PC-3 (cell line): ENCODE data around the gene PRB3. TPM values are rescaled to one million over a fixed set of nuclear protein-coding genes. Genes with fewer than 3 reads are reported as not detected.

Experiments
- ATAC-seq: fragments of 200-7000 bp; cut with Tn5 transposase; 2 replicates; pipeline ENCODE4 v1.9.1; 2020; ENCODE audit warnings: mild to moderate bottlenecking, moderate library complexity
- Bru-seq: library from RNA; stranded (reverse); fragments of 400-500 nt; gene quantifications from one replicate; lab custom pipeline; 2021; lab: Mats Ljungman, UMichigan
- BruChase-seq, 2 experiments: library from RNA; stranded (reverse); fragments of 400-500 nt; gene quantifications; one replicate each; lab custom pipeline; 2021; lab: Mats Ljungman, UMichigan
- BruUV-seq: library from RNA; stranded (reverse); fragments of 400-500 nt; replicated peaks from 2 replicates; lab custom pipeline; 2021; lab: Mats Ljungman, UMichigan
- CTCF ChIA-PET: fragments of 300-600 bp; sonication (Branson Sonifier 250); formaldehyde crosslinking; loops from one replicate; lab custom pipeline; 2022; ENCODE audit warnings: antibody characterized with exemption; lab: Charles Lee
- POLR2A ChIA-PET: fragments of 300-600 bp; sonication (Branson Sonifier 250); formaldehyde crosslinking; loops from one replicate; lab custom pipeline; 2022; ENCODE audit warnings: antibody characterized with exemption; ENCODE audit not compliant: unreplicated experiment; lab: Charles Lee
- DNase-seq: peaks from one replicate; pipeline ENCODE4 v3.0.0-alpha.2; 2015
- H2AFZ ChIP-seq: fragments of 300-600 bp; sonication (generic); 2 replicates; pipeline ENCODE4 v1.6.0; 2016; ENCODE audit warnings: antibody characterized with exemption, low read length
- H3F3A ChIP-seq: fragments of 300-600 bp; sonication (generic); one replicate; pipeline ENCODE4 v1.6.0; 2017; ENCODE audit warnings: antibody characterized with exemption, low read length, control low read depth, mild to moderate bottlenecking; ENCODE audit not compliant: unreplicated experiment
- H3K27ac ChIP-seq: fragments of 300-600 bp; sonication (generic); 2 replicates; pipeline ENCODE4 v1.5.1; 2016; ENCODE audit warnings: mild to moderate bottlenecking, low read length
- H3K27me3 ChIP-seq: fragments of 300-600 bp; sonication (generic); 2 replicates; pipeline ENCODE4 v1.6.1; 2016; ENCODE audit warnings: low read length, mixed read lengths
- H3K36me3 ChIP-seq: fragments of 300-600 bp; sonication (generic); 2 replicates; pipeline ENCODE4 v1.6.1; 2016; ENCODE audit warnings: low read depth, mixed run types, low read length, mixed read lengths
- H3K4me1 ChIP-seq: fragments of 300-600 bp; sonication (generic); 2 replicates; pipeline ENCODE4 v1.5.1; 2016; ENCODE audit warnings: low read length; ENCODE audit not compliant: insufficient read depth
- H3K4me2 ChIP-seq: fragments of 300-600 bp; sonication (generic); 2 replicates; pipeline ENCODE4 v1.6.0; 2016; ENCODE audit warnings: low read length
- H3K4me3 ChIP-seq: fragments of 300-600 bp; sonication (generic); 2 replicates; pipeline ENCODE4 v1.5.1; 2016; ENCODE audit warnings: mild to moderate bottlenecking, low read length, mixed read lengths
- H3K79me2 ChIP-seq: fragments of 300-600 bp; sonication (generic); 2 replicates; pipeline ENCODE4 v1.6.1; 2017; ENCODE audit warnings: low read length, mixed read lengths
- H3K9ac ChIP-seq: fragments of 300-600 bp; sonication (generic); 2 replicates; pipeline ENCODE4 v1.6.0; 2016; ENCODE audit warnings: mild to moderate bottlenecking, low read length
- H3K9me2 ChIP-seq: fragments of 300-600 bp; sonication (generic); replicated peaks from 2 replicates; pipeline ENCODE4 v1.6.1; 2016; ENCODE audit warnings: mixed run types, low read length, mixed read lengths
- H3K9me3 ChIP-seq: fragments of 300-600 bp; sonication (generic); 2 replicates; pipeline ENCODE4 v1.6.1; 2016; ENCODE audit warnings: low read length, mixed read lengths
- H4K20me1 ChIP-seq: fragments of 300-600 bp; sonication (generic); 2 replicates; pipeline ENCODE4 v1.6.1; 2016; ENCODE audit warnings: low read length, mixed read lengths
- EZH2 ChIP-seq: fragments of 300-600 bp; sonication (generic); IDR thresholded peaks from one replicate; pipeline ENCODE4 v1.6.1; 2017; ENCODE audit warnings: antibody characterized with exemption, mild to moderate bottlenecking, low read length; ENCODE audit not compliant: unreplicated experiment
- EZH2phosphoT487 ChIP-seq: fragments of 300-600 bp; sonication (generic); IDR thresholded peaks from 2 replicates; pipeline ENCODE4 v1.6.1; 2018; ENCODE audit warnings: mild to moderate bottlenecking, antibody characterized with exemption, low read length, borderline replicate concordance
- intact Hi-C: fragments of 100-400 bp; cut with micrococcal nuclease; formaldehyde crosslinking; loops from 2 replicates; pipeline ENCODE4 v1.9.0; 2023
- long read RNA-seq: library from polyadenylated mRNA; unstranded; transcript quantifications from one replicate; pipeline ENCODE4 v2.0.0, GENCODE V29; 2021; ENCODE audit not compliant: unreplicated experiment
- total RNA-seq: library from RNA; depleted of rRNA; stranded (reverse); fragments of >200 nt; gene quantifications from 2 replicates; pipeline ENCODE4 v1.2.3, GENCODE V29; 2014; rRNA removed
- TF ChIP-seq, protein P1 (sequence below): fragments of 300-600 bp; sonication (generic); conservative IDR thresholded peaks from 2 replicates; pipeline ENCODE4 v1.5.1; 2017; ENCODE audit warnings: antibody characterized with exemption, low read depth, mild to moderate bottlenecking, low read length

The PRB3 gene
- total RNA-seq (not detected in 2 replicates), Bru-seq, nascent RNA (percentile 37 among the genes with signal in this experiment), BruChase-seq, experiment 1, labeled RNA remaining after a 6-hour chase (percentile 29 among the genes with signal in this experiment), BruChase-seq, experiment 2, labeled RNA remaining after a 2-hour chase (percentile 32 among the genes with signal in this experiment)
- long read RNA-seq, partial matches to known transcripts: 0 of 1 reads
- long read RNA-seq, other reads (novel, unspliced or antisense): 1 of 1 reads

DNA sequence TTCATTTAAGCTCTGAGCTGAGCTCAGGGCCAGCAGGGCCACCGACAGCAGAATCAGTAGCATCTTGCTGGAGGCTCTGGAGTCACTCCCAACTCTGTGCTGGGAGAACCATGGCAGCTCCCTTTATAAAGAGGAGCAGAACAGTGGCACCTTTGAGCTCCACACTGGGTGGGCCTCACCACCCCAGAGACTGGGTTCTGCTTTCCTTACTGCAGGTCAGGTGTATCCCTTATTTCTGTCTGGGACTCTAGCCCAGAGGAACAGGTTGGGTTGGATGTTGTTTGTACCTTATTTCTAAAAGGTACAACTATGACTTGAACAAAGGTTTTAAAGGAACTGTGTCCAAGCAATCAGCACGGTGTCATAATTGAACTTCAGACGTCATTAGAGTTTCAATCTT is at the start of gene PRB3:
Gene PRB3, minus strand, starts transcription at position 101 of the 400 bp plus-strand sequence. Its CDS starts 38 bp downstream, at position 63.
- no peak within 1 kb of the TSS for H3K27ac ChIP-seq
- DNase-seq (no peak), ATAC-seq (no peak)
- H3K9me3 ChIP-seq: no peaks in the 10 kb centered on the region
- no peaks in the 10 kb centered on the region for H3K9me2 ChIP-seq
- H4K20me1 ChIP-seq: no peaks in the 10 kb centered on the region
- H3F3A ChIP-seq: no peaks in the 10 kb centered on the region
- no TSS peak for BruUV-seq
- H3K79me2 ChIP-seq: no peaks in the 10 kb centered on the region
- no peaks in the 10 kb centered on the region for H3K36me3 ChIP-seq
- no peak within 1 kb of the TSS for H3K4me3 ChIP-seq
- no peaks in the 10 kb centered on the region for H3K27me3 ChIP-seq
- H3K9ac ChIP-seq: no peak within 1 kb of the TSS
- ChIA-PET CTCF (no interaction called here), POLR2A (no interaction called here)
- TF ChIP-seq, protein P1, sequence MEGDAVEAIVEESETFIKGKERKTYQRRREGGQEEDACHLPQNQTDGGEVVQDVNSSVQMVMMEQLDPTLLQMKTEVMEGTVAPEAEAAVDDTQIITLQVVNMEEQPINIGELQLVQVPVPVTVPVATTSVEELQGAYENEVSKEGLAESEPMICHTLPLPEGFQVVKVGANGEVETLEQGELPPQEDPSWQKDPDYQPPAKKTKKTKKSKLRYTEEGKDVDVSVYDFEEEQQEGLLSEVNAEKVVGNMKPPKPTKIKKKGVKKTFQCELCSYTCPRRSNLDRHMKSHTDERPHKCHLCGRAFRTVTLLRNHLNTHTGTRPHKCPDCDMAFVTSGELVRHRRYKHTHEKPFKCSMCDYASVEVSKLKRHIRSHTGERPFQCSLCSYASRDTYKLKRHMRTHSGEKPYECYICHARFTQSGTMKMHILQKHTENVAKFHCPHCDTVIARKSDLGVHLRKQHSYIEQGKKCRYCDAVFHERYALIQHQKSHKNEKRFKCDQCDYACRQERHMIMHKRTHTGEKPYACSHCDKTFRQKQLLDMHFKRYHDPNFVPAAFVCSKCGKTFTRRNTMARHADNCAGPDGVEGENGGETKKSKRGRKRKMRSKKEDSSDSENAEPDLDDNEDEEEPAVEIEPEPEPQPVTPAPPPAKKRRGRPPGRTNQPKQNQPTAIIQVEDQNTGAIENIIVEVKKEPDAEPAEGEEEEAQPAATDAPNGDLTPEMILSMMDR: no peak
- TF ChIP-seq EZH2phosphoT487: no peak
- TF ChIP-seq EZH2: no peak
- H3K4me2 ChIP-seq: no peak within 1 kb of the TSS
- peaks cover 26% of the 10 kb centered on the region for H3K4me1 ChIP-seq
- H2AFZ ChIP-seq: no peak within 1 kb of the TSS
- intact Hi-C loops: no loop called here

DNA sequence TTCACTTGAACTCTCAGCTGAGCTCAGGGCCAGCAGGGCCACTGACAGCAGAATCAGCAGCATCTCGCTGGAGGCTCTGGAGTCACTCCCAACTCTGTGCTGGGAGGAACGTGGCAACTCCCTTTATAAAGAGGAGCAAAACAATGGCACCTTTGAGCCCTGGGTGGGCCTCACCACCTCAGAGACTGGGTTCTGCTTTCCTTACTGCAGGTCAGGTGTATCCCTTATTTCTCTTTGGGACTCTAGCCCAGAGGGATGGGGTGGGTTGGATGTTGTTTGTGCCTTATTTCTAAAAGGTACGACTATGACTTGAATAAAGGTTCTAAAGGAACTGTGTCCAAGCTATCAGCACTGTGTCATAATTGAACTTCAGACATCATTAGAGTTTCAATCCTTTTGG is 40.8 kb upstream of the PRB3 start, which contains the start of gene PRB4:
Gene PRB4, minus strand, starts transcription at position 101 of the 400 bp plus-strand sequence. Its CDS starts 38 bp downstream, at position 63.
- CTCF ChIA-PET: no interaction called here
- H4K20me1 ChIP-seq: no peaks in the 10 kb centered on the region
- POLR2A ChIA-PET: no interaction called here
- no peaks in the 10 kb centered on the region for H3K36me3 ChIP-seq
- no peak within 1 kb of the TSS for H3K9ac ChIP-seq
- no peak within 1 kb of the TSS for H2AFZ ChIP-seq
- intact Hi-C loops: no loop called here
- TF ChIP-seq EZH2 (no peak), EZH2phosphoT487 (no peak)
- TF ChIP-seq, protein P1: no peak
- H3F3A ChIP-seq: no peaks in the 10 kb centered on the region
- H3K4me2 ChIP-seq: no peak within 1 kb of the TSS
- no peaks in the 10 kb centered on the region for H3K27me3 ChIP-seq
- BruUV-seq: no TSS peak
- no peak within 1 kb of the TSS for H3K4me3 ChIP-seq
- DNase-seq: no peak
- no peak within 1 kb of the TSS for H3K27ac ChIP-seq
- peaks cover 18% of the 10 kb centered on the region for H3K4me1 ChIP-seq
- H3K79me2 ChIP-seq: no peaks in the 10 kb centered on the region
- H3K9me2 ChIP-seq: no peaks in the 10 kb centered on the region
- ATAC-seq: no peak
- no peaks in the 10 kb centered on the region for H3K9me3 ChIP-seq

DNA sequence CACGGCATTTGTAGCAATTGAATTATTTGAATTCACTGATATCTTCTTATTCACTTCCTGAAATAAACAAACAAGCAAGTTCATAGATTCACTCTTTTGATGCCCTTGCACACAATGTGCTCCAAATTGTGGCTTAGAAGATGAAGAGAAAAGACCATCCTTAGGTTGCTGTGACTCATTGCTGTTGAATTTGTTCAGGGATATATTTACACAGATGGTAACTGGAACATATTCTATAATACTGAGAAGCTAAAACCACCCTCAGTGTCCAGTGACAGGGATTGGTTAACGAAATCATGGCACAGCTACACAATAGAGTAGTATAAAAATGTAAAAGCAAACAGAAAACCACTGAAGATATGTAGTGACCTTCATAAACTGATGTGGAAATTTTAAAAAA is 37.6 kb upstream of the PRB3 start:
- H3K9ac ChIP-seq: no peak overlapping the region
- H3K36me3 ChIP-seq: no peaks in the 10 kb centered on the region
- H3K79me2 ChIP-seq: no peaks in the 10 kb centered on the region
- H3K4me3 ChIP-seq: no peak overlapping the region
- ATAC-seq (peak; percentile 93), DNase-seq (peak; percentile 63)
- no peaks in the 10 kb centered on the region for H3K27me3 ChIP-seq
- ChIA-PET POLR2A (no interaction called here), CTCF (interaction anchor here (0.6 kb wide), 2 partner anchors 38 to 79 kb away, joined by 3 read pairs; no protein-coding TSS in a partner anchor)
- H3K9me3 ChIP-seq: no peaks in the 10 kb centered on the region
- H3K4me1 ChIP-seq: peaks cover 15% of the 10 kb centered on the region
- H3F3A ChIP-seq: no peaks in the 10 kb centered on the region
- H3K9me2 ChIP-seq: no peaks in the 10 kb centered on the region
- no peak overlapping the region for H2AFZ ChIP-seq
- TF ChIP-seq, protein P1: no peak
- TF ChIP-seq EZH2: no peak
- no peak for TF ChIP-seq EZH2phosphoT487
- H3K27ac ChIP-seq: no peak overlapping the region
- BruUV-seq: no TSS peak
- H3K4me2 ChIP-seq: no peak overlapping the region
- no peaks in the 10 kb centered on the region for H4K20me1 ChIP-seq
- intact Hi-C loops: loop anchor here (5.0 kb wide), 1 partner anchor 180 kb away; no protein-coding TSS in a partner anchor
